ENCODE measurements around the gene CAST. TPM values are rescaled to one million over a fixed set of nuclear protein-coding genes. Genes with fewer than 3 reads are reported as not detected.

Gene CAST
- total RNA-seq, 2 donors from 2014 or later, result 175 to 347 TPM

DNA sequence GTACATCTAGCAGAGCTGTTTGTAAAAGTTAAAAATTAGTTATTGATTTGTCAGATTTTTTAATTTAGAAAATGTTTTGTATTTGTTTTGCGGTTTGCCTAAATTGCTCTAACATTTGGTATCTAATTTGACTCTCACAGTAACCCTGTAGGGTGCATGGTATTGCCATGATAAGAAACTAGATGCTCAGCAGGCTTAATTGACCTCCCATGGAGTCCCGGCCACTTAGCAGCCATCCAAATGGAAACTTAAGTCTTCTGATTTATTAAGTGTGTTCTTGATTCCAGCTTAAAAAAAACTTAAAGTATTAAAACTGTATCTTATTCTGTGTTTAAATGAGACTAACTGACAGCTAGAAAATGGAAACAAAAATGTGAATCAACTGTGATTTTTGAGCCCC, 54.5 kb downstream of the CAST start:
- peaks cover 32 to 54% of the 10 kb centered on the region in 2 donors for H3K4me1 ChIP-seq (ENCODE audit: control insufficient read depth in 1 of 2, low read depth in 2 of 2)
- H3K4me3 ChIP-seq, result no peak overlapping the region
- DNase-seq (ENCODE audit: low spot score), result no peak
- no peak for ATAC-seq (ENCODE audit: insufficient number of reproducible peaks, low FRiP score, low read depth)
- no peak overlapping the region for H3K27ac ChIP-seq
- no peaks in the 10 kb centered on the region for H3K36me3 ChIP-seq
- TF ChIP-seq, protein P1, sequence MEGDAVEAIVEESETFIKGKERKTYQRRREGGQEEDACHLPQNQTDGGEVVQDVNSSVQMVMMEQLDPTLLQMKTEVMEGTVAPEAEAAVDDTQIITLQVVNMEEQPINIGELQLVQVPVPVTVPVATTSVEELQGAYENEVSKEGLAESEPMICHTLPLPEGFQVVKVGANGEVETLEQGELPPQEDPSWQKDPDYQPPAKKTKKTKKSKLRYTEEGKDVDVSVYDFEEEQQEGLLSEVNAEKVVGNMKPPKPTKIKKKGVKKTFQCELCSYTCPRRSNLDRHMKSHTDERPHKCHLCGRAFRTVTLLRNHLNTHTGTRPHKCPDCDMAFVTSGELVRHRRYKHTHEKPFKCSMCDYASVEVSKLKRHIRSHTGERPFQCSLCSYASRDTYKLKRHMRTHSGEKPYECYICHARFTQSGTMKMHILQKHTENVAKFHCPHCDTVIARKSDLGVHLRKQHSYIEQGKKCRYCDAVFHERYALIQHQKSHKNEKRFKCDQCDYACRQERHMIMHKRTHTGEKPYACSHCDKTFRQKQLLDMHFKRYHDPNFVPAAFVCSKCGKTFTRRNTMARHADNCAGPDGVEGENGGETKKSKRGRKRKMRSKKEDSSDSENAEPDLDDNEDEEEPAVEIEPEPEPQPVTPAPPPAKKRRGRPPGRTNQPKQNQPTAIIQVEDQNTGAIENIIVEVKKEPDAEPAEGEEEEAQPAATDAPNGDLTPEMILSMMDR (IDR thresholded peaks at IDR 0.05), result no peak
- H3K9me3 ChIP-seq, result no peaks in the 10 kb centered on the region
- no peaks in the 10 kb centered on the region for H3K27me3 ChIP-seq (replicated peaks; ENCODE audit: insufficient read depth)

- H3K27me3 ChIP-seq (replicated peaks; ENCODE audit: insufficient read depth), result no peaks in the 10 kb centered on the region
- no peaks in the 10 kb centered on the region for H3K9me3 ChIP-seq
- no peak overlapping the region for H3K27ac ChIP-seq
- ATAC-seq (ENCODE audit: insufficient number of reproducible peaks, low FRiP score, low read depth) (no peak), DNase-seq (ENCODE audit: low spot score) (no peak)
- no peak overlapping the region for H3K4me3 ChIP-seq
- TF ChIP-seq, protein P1 (IDR thresholded peaks at IDR 0.05), result no peak
- peaks cover 35 to 66% of the 10 kb centered on the region in 2 donors for H3K4me1 ChIP-seq (ENCODE audit: control insufficient read depth in 1 of 2, low read depth in 2 of 2)
- H3K36me3 ChIP-seq, result no peaks in the 10 kb centered on the region
These were observed 55.7 kb downstream of the CAST start for GRCh38 chr5:96717874-96718273.

GRCh38 chr5:96718635-96719077, 56.5 kb downstream of the CAST start:
- no peaks in the 10 kb centered on the region for H3K36me3 ChIP-seq
- ATAC-seq (ENCODE audit: insufficient number of reproducible peaks, low FRiP score, low read depth) (no peak), DNase-seq (ENCODE audit: low spot score) (no peak)
- H3K27ac ChIP-seq, result no peak overlapping the region
- H3K4me1 ChIP-seq (ENCODE audit: control insufficient read depth in 1 of 2, low read depth in 2 of 2), result peaks cover 35 to 67% of the 10 kb centered on the region in 2 donors
- TF ChIP-seq, protein P1 (IDR thresholded peaks at IDR 0.05), result no peak
- H3K9me3 ChIP-seq, result no peaks in the 10 kb centered on the region
- no peaks in the 10 kb centered on the region for H3K27me3 ChIP-seq (replicated peaks; ENCODE audit: insufficient read depth)
- H3K4me3 ChIP-seq, result no peak overlapping the region

DNA sequence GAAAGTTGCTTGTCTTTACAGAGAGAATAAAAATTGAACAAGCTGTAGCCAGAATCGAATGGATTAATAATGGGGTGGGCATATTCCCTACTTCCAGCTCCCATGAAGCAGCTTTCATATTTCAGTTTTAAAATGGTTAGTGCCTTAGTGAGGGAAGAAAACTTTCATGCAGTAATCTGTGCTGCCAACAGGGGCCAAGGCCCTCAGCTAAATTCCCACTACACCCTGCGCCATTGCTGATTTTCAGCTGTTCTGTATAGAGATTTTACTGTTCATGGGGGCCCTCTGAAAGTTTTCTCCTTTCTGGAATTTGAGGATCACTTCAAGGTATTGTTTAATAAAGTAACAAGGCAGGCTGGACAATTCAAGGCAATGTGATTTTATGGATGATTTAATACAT, 58.2 kb downstream of the CAST start:
- H3K4me1 ChIP-seq (ENCODE audit: control insufficient read depth in 1 of 2, low read depth in 2 of 2), result peaks cover 24 to 53% of the 10 kb centered on the region in 2 donors

GRCh38 chr5:96721351-96721977, 59.3 kb downstream of the CAST start:
- no peak for DNase-seq (ENCODE audit: low spot score)
- H3K27ac ChIP-seq, result no peak overlapping the region
- no peak for ATAC-seq (ENCODE audit: insufficient number of reproducible peaks, low FRiP score, low read depth)
- no peaks in the 10 kb centered on the region for H3K27me3 ChIP-seq (replicated peaks; ENCODE audit: insufficient read depth)
- peaks cover 5% of the 10 kb centered on the region for H3K36me3 ChIP-seq
- peaks cover 15 to 42% of the 10 kb centered on the region in 2 donors for H3K4me1 ChIP-seq (ENCODE audit: control insufficient read depth in 1 of 2, low read depth in 2 of 2)
- H3K4me3 ChIP-seq, result no peak overlapping the region
- no peaks in the 10 kb centered on the region for H3K9me3 ChIP-seq
- TF ChIP-seq, protein P1 (IDR thresholded peaks at IDR 0.05), result no peak

More for the DNA sequence above, 58.2 kb downstream of the CAST start:
- ATAC-seq (ENCODE audit: insufficient number of reproducible peaks, low FRiP score, low read depth) (no peak), DNase-seq (ENCODE audit: low spot score) (no peak)
- Histone ChIP-seq H3K4me3 (no peak overlapping the region), H3K9me3 (no peaks in the 10 kb centered on the region), H3K36me3 (peaks cover 5% of the 10 kb centered on the region), H3K27ac (no peak overlapping the region), H3K27me3 (replicated peaks; ENCODE audit: insufficient read depth) (no peaks in the 10 kb centered on the region)
- TF ChIP-seq, protein P1 (IDR thresholded peaks at IDR 0.05), result no peak
